Right ventricle myocardium inferior (tissue), 1 donor: ENCODE measurements around the gene KRT17. TPM values are rescaled to one million over a fixed set of nuclear protein-coding genes. Genes with fewer than 3 reads are reported as not detected.
A peak's percentile ranks its signal among the peaks of the same experiment; 100 is the strongest.

Experiments
- ATAC-seq: fragments of 200-7000 bp; cut with Tn5 transposase; one replicate; pipeline ENCODE4 v1.9.1; 2020; ENCODE audit warnings: mild to moderate bottlenecking, moderate library complexity
- DNase-seq: peaks from one replicate; pipeline ENCODE4 v3.0.0; 2021; ENCODE audit errors: missing footprints
- intact Hi-C: fragments of 100-400 bp; cut with DNase I; formaldehyde crosslinking; loops from one replicate; pipeline ENCODE4 v1.11.0; 2022
- long read RNA-seq: library from polyadenylated mRNA; unstranded; transcript quantifications from one replicate; pipeline ENCODE4 v2.0.0, GENCODE V29; 2021
- total RNA-seq: library from RNA; stranded (reverse); fragmentation: NEBNext Ultra II Directional; extraction: Animal tissue kit (Norgen Biotek cat#: 25700); gene quantifications from one replicate; pipeline ENCODE4 v1.2.1, GENCODE V29; 2021
- donor health status: DM: no; HTN: yes; CAD: no; lungs with severe emphysema.

The KRT17 gene
- total RNA-seq = not detected
- long read RNA-seq = 0 reads

DNA sequence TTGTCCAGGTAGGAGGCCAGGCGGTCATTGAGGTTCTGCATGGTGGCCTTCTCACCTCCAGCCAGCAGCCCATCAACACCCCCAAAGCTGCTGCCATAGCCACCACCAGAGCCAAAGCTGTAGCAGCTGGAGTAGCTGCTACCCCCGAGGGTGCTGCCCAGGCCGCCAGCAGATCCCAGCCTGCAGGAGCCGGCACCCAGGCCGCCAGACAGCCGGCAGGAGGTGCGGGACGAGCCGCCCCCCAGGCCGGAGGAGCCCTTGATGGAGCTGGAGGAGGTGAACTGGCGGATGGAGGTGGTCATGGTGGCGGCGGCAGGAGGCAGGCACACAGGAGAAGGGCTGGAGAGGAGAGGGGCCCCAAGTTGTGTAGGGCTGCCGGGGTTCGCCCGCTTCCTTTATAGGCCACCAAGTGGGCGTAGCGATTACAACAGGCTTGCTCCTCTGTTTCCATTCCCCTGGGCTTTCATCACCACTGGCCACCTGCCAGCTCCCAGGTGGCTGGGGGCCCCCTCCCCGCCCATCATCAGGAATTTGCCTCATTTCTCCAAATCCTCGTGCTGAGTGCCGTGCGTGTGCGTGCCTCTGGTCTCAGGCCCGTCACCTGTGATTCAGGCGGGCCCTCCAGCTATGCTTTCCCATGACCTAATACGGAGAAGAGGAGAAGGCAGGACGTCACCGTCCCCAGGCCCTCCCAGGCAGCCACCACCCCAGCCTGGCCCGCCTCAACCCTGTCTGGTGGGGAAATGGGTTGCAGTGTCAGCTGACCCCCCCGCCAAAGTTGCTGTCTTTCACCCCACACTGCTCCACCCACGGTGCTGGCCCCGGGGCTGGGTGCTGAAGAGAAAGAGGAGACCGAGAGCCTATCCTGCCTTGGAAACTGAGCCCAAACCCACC is at the start of gene KRT17:
KRT17 (minus strand) TSS at position 368 of the 894 bp plus-strand sequence; CDS start at position 302, 66 bp downstream.
- intact Hi-C loops = no loop called here
- ATAC-seq (no peak), DNase-seq (no peak)

DNA sequence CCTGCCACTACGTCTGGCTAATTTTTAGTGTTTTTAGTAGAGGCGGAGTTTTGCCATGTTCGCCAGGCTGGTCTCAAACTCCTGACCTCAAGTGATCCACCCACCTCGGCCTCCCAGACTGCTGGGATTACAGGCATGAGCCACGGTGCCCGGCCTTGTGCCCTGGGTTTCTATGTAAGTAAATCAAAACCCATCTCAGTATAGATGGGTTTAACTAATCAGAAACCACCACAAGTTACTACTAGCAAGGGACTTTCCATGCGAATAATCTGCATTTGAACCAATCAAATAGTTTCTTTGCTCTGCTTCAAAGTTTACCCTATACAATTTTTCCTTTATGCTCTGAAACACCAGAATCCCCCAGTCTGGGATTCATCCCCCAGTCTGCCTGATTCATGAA is 47.8 kb upstream of the KRT17 start:
- peak; percentile 44 for DNase-seq
- intact Hi-C loops = no loop called here
- ATAC-seq = no peak

DNA sequence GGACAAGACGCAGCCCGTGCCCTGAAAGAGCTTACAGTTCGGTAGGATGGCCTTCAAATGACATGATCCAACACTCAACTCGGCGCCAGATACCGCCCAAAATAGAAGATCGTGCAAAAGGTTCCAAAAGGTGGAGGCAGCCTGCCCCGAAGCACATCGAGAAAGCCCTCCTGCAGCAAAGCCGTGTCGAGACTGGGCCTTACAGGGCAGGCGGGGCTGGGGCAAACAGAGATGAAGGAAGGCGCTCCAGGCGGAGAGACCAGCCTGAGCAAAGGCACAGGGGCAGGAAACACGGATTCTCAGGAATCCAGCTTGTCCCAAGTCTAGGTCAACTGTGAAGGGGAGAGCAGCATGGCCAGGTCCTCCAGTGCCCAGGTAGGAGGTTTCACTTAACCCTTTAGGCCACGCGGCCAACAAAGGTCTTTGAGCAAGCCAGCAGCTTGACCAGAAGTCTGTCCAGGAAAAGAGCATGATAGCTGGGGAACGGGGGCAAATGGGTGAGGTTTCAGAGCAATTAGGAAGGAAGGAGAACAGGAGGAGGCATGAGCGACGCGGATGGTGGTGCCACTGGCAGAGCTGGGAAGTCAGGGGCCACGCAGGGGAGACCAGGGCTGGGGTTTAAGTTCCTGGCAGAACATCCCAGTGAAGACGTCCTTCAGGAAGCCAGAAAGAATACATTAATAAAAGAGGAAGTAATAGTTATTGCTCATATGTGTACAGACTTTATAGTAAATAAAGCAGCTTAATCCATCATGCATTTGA is 43.1 kb upstream of the KRT17 start:
- ATAC-seq = no peak

DNA sequence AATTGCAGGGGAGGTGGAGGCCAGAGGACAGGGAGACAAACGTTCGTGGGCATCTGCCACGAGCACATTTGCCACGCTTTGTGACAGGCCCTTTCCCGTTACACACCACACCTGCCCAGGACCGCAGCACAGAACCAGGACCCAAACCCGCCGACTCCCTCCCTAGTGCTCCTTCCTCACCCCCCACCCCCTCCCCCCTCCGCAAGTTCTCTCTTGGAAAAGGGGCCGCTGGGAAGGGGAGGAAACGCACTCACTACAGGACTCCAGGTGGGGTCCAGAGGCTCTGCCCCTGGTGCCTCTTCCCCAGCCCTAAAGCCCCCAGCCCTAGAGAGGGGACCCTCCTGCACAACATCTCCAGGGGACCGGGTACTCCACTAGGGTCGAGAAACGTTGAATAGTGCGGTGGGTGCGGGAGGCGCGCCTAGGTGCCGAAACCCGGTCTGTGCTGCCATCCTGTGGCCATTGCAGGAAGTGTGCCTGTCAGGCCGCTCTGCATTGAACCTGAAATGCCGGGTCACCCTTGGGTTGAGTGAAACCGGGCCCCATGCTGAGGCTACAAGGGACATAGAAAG is 42.4 kb upstream of the KRT17 start:
- intact Hi-C loops = loop anchor here (1.0 to 2.0 kb wide), 2 partner anchors 18 to 864 kb away; no protein-coding TSS in a partner anchor
- ATAC-seq = peak; percentile 86
- DNase-seq = peak; percentile 93

More for the DNA sequence above, 43.1 kb upstream of the KRT17 start:
- intact Hi-C loops = loop anchor here (1.0 to 2.0 kb wide), 2 partner anchors 19 to 865 kb away; no protein-coding TSS in a partner anchor
- peak; percentile 62 for DNase-seq

DNA sequence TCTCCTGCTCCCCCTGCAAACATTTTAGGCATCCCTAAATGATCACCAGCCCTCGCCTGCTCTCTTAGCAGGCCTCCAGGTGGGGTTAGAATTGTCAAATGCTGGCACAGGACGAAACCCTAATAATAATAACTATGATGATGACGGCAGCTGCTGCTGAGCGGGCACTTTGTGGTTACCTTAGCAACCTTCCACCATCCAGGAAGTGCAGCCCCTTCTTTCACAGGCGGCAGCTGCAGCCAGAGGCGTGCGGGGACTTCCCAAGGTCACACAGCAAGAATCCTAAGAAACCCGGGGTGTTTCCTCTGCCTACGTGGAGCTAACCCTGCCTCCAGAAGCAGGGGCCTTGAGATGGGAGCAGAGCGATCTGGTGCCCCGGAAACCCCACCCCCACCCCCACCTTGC is 41.9 kb upstream of the KRT17 start:
- DNase-seq = no peak
- peak; percentile 10 for ATAC-seq
- intact Hi-C loops = loop anchor here (2.0 kb wide), 1 partner anchor 863 kb away; no protein-coding TSS in a partner anchor

DNA sequence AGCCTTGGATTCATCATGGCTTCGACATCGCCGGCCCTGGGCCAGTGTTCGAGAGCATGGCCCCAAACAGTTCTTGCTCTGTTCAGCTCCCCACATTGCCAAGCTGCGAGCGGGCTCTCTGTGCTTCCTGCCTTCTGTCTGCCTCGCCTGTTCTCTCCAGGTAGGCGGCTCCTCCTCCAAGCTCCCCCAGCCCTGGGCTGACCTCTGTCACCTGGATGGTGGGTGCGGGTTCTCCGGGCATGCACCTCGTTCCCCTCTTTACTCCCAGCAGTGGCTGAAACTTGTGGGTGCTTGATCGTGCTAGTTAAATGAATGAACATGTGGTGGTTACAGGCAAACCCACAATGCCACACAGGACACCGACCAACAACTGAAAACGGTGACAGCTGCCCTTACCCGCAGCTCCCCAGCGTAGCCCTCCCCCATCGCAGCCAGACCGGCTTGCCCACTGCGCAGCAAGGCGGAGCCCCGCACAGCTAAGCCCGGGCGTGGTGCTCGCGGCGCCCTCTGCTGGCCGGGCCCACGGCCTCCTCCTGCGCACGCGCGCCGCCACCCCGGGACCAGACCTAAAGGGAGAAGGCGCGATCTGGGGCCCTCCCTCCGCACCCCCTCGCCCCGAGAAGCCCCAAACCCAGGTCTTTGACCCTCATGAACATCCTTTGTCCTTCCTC is 41.3 kb upstream of the KRT17 start:
- peak; percentile 96 for ATAC-seq
- intact Hi-C loops = loop anchor here (2.0 kb wide), 1 partner anchor 863 kb away; no protein-coding TSS in a partner anchor
- peak; percentile 95 for DNase-seq

DNA sequence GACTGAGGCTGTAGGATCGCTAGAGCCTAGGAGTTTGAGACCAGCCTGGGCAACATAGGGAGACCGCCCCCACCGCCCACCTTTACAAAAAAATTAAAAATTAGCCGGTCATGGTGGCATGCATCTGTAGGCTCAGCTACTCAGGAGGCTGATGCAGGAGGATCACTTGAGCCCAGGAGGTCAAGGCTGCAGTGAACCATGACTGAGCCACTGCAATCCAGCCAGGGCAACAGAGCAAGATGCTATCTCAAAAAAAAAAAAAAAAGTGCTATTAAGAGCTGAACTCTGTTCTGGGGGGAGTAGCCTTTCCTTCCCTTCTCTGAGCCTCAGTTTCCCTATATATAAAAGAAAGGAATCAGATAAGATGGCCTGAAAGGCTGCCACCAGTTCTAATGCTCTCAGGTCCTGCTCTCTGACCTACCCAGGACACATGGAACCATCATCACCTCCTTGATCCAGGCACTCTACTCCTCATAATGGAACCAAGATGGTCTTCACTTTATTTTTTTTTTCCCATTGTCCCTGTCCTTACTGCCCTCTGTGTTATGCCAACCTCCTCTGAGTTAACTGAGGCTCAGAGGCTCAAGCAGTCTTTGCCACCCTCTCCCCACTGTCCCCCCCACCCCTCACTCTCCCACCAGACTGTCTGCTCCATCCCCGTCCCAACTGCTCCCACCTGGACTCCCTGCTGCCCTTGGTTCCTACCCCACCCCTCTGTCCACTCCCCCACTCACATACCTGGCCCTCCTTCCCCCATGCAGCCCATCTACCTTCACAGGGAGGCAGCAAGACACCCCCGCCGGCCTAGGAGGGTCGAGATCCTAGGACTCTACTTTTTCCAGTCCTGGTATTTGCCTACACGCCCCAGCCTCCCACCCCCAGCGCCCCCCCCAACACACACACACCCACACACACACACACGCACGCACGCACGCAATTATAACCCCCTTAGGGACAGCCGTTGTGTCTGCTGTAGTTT is 40.5 kb upstream of the KRT17 start:
- intact Hi-C loops = loop anchor here (5.0 kb wide), 1 partner anchor 808 kb away; no protein-coding TSS in a partner anchor
- DNase-seq (peak; percentile 59), ATAC-seq (no peak)

DNA sequence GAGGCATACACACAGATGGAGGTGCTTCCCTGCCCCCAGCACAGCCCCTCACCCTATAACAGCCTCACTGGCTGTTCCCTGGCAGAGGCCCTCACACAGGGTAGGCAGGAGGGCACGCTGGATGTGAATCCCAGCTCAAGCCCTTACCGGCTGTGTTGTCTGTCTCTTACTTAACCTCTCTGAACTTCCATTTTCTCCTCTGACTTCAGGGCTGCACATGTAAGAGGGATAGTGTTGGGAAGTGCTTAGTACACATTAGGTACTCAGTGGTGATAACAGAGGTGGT is 39.7 kb upstream of the KRT17 start:
- no peak for DNase-seq
- no peak for ATAC-seq
- intact Hi-C loops = loop anchor here (5.0 kb wide), 1 partner anchor 807 kb away; no protein-coding TSS in a partner anchor

DNA sequence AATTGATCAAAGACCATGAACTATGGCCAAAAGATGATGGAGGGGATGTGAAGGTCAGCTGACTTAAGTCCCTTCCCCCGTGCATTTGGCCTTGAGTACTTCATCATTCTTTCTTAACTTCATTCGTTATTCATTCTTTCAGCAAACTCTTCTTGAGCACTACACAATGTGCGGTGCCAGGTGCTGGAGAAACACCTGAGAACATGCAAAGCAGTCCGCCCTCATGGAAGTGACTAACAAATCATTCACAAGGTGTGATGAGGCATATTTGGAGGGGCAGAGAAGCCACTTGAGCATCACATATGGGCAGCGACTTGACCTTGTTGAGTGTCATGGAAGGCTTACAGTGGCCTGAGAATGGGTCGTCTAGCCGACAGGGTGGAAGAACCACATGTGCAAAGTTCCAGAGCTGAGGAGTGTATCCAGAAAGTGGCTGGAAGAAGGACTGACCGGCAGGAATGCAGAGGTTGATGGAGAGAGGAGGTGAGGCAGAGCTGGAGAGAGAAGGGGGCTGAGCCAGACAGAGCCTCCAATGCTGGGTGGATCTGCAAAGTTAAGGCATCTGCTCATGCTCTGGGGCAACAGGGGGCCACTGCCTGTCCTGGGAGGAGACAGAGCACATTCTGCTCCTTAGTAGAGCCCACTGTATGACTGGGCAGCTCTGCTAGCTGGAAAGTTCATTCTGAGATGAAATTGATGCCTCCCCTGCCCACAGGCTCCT is 39.2 kb upstream of the KRT17 start:
- intact Hi-C loops = loop anchor here (2.0 to 5.0 kb wide), 2 partner anchors 753 to 806 kb away; no protein-coding TSS in a partner anchor
- DNase-seq (peak; percentile 58), ATAC-seq (no peak)

DNA sequence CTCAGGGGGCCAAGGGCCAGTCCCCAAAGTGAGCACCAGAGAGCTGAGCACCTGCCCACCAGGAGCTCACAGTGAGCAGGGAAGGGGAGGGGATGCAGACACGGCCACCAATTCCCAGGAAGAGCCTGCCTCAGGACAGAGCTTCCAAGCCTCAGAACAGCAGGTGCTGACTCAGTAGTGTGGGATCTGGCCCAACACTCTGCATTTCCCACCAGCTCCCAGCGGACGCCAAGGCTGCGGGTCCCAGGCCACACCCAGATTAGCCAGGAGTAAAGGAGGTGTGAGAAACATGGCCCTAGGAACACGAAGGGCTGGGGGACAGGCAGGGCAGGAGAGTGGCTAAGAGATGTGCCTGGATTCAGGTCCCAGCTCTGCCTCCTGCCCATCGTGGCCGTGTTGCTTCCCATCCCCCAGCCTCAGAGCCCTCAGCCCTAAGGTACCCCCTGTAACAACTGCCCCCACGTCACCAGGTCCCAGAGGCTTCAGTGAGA is 35.9 kb upstream of the KRT17 start:
- ATAC-seq (no peak), DNase-seq (peak; percentile 37)
- intact Hi-C loops = loop anchor here (5.0 kb wide), 1 partner anchor 803 kb away; no protein-coding TSS in a partner anchor

DNA sequence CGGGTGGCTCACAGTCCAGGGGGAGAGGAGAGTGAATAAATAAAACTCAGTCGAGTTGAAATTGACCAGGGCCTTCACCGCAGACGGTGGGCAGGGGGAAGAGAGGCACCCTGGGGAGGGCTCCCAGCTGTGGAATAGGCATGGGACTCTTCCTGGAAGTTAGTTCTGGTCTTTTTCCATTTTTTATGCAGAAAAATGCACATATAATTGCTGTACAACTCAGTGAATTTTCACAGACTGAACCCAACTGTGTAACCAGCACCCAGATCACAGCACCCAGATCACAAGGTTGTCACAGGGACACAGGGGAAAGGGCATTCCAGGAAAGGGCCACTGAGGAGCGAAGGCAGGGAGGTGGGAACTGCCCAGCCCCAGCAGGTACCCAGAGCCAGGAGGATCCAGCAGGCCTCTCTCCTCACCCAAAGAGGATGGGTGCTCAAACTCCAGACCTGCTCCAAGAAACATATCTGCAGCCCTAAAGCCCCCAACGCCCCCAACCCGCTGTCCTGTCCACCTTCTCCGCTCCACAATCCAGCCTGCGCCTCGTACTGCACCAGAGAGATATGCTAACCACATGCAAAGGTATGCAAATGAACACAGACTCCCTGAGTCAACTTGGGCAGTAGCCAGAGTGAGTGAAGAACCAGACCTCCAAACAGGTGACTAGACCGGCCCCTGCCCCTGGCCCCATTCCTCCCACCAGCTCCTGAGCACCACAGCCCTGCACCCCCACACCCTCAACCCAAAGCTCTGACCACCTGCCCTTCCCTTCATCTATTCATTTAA is 35.2 kb upstream of the KRT17 start:
- intact Hi-C loops = loop anchor here (5.0 kb wide), 1 partner anchor 802 kb away; no protein-coding TSS in a partner anchor
- ATAC-seq = no peak
- DNase-seq = no peak

DNA sequence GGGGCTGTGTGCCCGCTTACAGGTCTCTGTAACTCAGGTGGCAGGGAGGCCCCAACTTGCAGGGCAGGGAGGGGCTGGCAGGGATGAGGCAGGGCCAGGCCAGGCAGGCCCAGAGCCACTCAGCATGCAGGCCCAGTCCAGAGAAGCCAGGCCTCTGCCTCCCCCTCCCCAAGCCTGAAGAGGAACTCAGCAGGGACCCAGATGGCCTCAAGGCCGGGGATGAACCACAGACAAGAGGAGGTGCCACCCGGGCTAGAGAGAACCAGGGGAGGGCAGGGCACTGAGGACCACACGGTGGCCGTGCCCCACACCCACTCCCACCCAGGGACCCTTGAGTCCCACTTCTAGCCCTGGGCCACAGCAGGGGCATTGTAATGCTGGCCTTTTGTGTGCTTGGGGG is 34.5 kb upstream of the KRT17 start:
- DNase-seq = peak; percentile 45
- no peak for ATAC-seq
- intact Hi-C loops = no loop called here

DNA sequence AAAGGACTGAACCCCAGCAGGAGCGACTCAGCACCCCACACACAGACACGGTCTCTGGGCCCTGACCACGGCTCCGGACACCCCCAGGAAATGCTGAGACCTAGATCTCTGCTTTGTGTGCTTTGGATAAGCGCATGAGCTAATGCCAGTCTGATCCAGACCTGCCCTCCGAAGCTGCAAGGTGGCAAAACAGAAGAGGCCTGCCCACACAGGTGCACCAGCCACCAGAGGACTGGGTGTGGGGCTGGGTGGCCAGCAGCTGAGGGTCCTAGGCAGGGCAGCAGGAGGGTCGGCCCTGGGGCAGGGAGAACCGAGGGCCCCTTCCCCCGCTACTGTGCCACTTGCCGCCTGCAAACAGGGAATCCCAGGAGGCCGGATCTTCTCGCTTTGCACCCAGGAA is 33.6 kb upstream of the KRT17 start:
- DNase-seq (peak; percentile 4), ATAC-seq (no peak)
- intact Hi-C loops = no loop called here

DNA sequence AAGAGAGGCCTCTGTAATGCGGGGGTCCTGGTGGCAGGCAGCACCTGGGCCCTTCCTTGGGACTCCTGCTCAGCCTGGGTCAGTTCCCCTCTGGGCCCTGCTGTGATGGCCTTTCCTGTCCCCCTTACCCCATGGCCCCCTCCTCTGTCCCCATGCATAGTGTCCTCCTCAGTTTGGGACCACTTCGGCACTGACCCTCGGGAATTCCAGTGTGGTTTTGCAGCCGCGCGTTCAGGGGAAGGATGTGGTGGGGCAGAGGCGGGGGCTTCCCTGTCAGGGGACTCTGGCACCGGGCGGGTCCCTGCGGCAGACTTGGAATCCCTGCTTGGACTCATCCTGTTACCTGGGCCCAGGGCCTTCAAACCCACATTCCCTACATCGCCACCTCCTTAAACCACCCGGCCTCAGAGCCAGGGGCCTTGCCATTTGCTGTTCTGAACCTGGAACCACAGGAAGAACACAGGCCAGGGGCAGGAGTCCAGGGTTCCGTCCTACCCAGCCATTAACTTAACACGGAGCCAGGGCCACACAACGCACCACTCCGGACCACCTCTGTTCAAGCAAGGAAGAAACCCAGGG is 32.9 kb upstream of the KRT17 start:
- no peak for ATAC-seq
- intact Hi-C loops = no loop called here
- no peak for DNase-seq

DNA sequence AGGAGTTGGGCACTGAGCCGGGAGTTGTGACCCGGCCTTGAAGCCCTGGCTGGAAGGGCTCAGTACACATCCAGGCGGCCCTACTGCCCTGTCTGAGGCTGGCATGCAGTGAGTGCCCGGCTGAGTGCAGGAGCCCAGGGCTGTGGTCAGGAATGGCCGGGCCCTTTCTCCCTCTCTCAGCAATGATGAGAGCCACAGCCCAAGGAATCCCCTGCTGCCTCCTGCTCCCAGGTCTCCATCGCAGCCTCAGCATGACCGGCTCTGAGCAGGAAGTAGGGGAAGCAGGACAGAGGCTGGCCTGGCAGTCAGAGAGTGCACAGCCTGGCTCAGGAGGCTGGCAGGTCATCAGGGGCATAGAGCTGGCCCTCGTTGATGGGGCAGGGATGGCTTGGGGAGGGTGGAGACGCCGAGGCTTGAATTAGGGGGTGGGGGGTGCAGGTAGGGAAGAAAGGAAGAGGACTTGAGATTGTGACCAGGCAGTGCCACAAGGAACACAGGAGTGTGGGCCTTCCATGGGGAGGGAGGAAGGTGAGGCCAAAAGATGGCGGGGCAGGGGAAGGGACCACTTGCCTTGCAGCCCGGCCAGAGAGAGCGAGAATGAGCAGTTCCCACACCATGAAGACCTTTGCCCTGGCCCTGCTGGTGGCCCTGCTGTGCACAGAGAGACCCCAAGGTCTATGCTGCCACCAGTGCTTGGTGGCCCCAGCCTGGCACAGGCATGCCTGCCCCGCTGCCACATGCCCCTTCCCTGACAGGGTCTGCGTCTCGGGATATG is 32.1 kb upstream of the KRT17 start:
- no peak for ATAC-seq
- DNase-seq = no peak
- intact Hi-C loops = no loop called here
